A549 (cell line): ENCODE results near the gene SLC30A3. TPM values are rescaled to one million over a fixed set of nuclear protein-coding genes. Genes with fewer than 3 reads are reported as not detected.
A peak's percentile ranks its signal among the peaks of the same experiment; 100 is the strongest.

ENCODE experiments used
- ATAC-seq, 2 experiments: fragments of 200-7000 bp in 1 of 2; fragments of >200 bp in 1 of 2; cut with Nextera tagmentation in 1 of 2; cut with Tn5 transposase in 1 of 2; 3 replicates each; pipeline versions ENCODE4 v1.8.0 to v1.9.1; 2018 to 2020; ENCODE audit warnings: mild to moderate bottlenecking in 1 of 2, moderate library complexity in 1 of 2
- CTCF ChIA-PET: fragments of 300-600 bp; sonication (Branson Sonifier 250); formaldehyde crosslinking; extraction: SDS; loops from one replicate; lab custom pipeline; 2021; ENCODE audit warnings: antibody characterized with exemption, inconsistent platforms; lab: Yijun Ruan, JAX
- POLR2A ChIA-PET: fragments of 350-600 bp; formaldehyde crosslinking; extraction: SDS; loops from one replicate; lab custom pipeline; 2021; ENCODE audit warnings: antibody characterized with exemption, inconsistent platforms; lab: Yijun Ruan, JAX
- DNase-seq, 2 experiments: peaks; one replicate each; pipeline versions ENCODE4 v3.0.0 to v3.0.0-alpha.2; 2011 to 2016; ENCODE audit warnings: low read depth in 1 of 2, low spot score in 1 of 2
- FAIRE-seq: peaks from 2 replicates; lab custom pipeline; 2011; peaks lifted over from hg19 to GRCh38; lab: Jason Lieb, UNC
- H3K27ac ChIP-seq, 2 experiments: fragments of >200 bp; sonication (Bioruptor Twin); formaldehyde crosslinking; 3 replicates each; pipeline ENCODE4 v1.5.1; 2016 to 2017
- H3K4me1 ChIP-seq: fragments of >200 bp; sonication (Bioruptor Twin); formaldehyde crosslinking; 3 replicates; pipeline ENCODE4 v1.6.1; 2016
- H3K4me2 ChIP-seq: fragments of >200 bp; sonication (Bioruptor Twin); formaldehyde crosslinking; 3 replicates; pipeline ENCODE4 v1.6.1; 2016
- H3K4me3 ChIP-seq: fragments of >200 bp; sonication (Bioruptor Twin); formaldehyde crosslinking; 3 replicates; pipeline ENCODE4 v1.5.1; 2016
- H3K9me3 ChIP-seq: fragments of >200 bp; sonication (Bioruptor Twin); formaldehyde crosslinking; 3 replicates; pipeline ENCODE4 v1.6.1; 2016
- BHLHE40 ChIP-seq: IDR thresholded peaks from 2 replicates; pipeline ENCODE4 v1.6.1; 2012; ENCODE audit warnings: low read depth, low read length, inconsistent platforms
- CHD4 ChIP-seq: fragments of 200-600 bp; sonication (generic); IDR thresholded peaks from 2 replicates; pipeline ENCODE4 v1.6.1; 2016; ENCODE audit warnings: antibody characterized with exemption, mild to moderate bottlenecking, borderline replicate concordance
- ESRRA ChIP-seq: fragments of 150-350 bp; IDR thresholded peaks from 2 replicates; pipeline ENCODE4 v1.6.1; 2014; ENCODE audit warnings: mild to moderate bottlenecking, low read length, borderline replicate concordance
- FOSB ChIP-seq: fragments of 250-450 bp; sonication (Bioruptor Pico); IDR thresholded peaks from 2 replicates; pipeline ENCODE4 v1.5.0; 2020; ENCODE audit warnings: mild to moderate bottlenecking, moderate library complexity
- JUNB ChIP-seq: fragments of >200 bp; sonication (Bioruptor Twin); formaldehyde crosslinking; IDR thresholded peaks from 2 replicates; pipeline ENCODE4 v1.6.1; 2016
- KDM1A ChIP-seq: fragments of 200-600 bp; sonication (generic); IDR thresholded peaks from 2 replicates; pipeline ENCODE4 v1.6.1; 2016; ENCODE audit warnings: low read depth, mild to moderate bottlenecking
- MAX ChIP-seq: IDR thresholded peaks from 2 replicates; pipeline ENCODE4 v1.6.1; 2012
- MAZ ChIP-seq: fragments of 150-350 bp; IDR thresholded peaks from 2 replicates; pipeline ENCODE4 v1.6.1; 2014; ENCODE audit warnings: antibody characterized with exemption, low read depth, low read length, borderline replicate concordance
- MYC ChIP-seq: IDR thresholded peaks from 2 replicates; pipeline ENCODE4 v1.6.1; 2012; ENCODE audit warnings: mild to moderate bottlenecking, inconsistent platforms, low read length, improper control_type of control experiment, borderline replicate concordance
- NPAS2 ChIP-seq: fragments of 250-450 bp; sonication (Bioruptor Pico); IDR thresholded peaks from 2 replicates; pipeline ENCODE4 v1.8.0; 2022; ENCODE audit warnings: mild to moderate bottlenecking, moderate library complexity, borderline replicate concordance
- NR3C1 ChIP-seq: fragments of >200 bp; sonication (Bioruptor Twin); formaldehyde crosslinking; IDR thresholded peaks from 3 replicates; pipeline ENCODE4 v1.6.1; 2017
- RFX5 ChIP-seq: fragments of 450-650 bp; IDR thresholded peaks from 2 replicates; pipeline ENCODE4 v1.7.1; 2014; ENCODE audit warnings: antibody characterized with exemption, mild to moderate bottlenecking, moderate library complexity
- TFCP2L1 ChIP-seq: fragments of 250-450 bp; sonication (Bioruptor Pico); IDR thresholded peaks from 2 replicates; pipeline ENCODE4 v1.5.0; 2021; ENCODE audit warnings: mild to moderate bottlenecking
- ZC3H11A ChIP-seq: fragments of 450-650 bp; IDR thresholded peaks from 2 replicates; pipeline ENCODE4 v1.6.1; 2014; ENCODE audit warnings: antibody characterized with exemption, mild to moderate bottlenecking
- ZFP36 ChIP-seq: fragments of 450-650 bp; IDR thresholded peaks from 2 replicates; pipeline ENCODE4 v1.6.1; 2014; ENCODE audit warnings: borderline replicate concordance; ENCODE audit not compliant: partially characterized antibody
- ZNF302 ChIP-seq: fragments of 250-450 bp; sonication (Bioruptor Pico); IDR thresholded peaks from 2 replicates; pipeline ENCODE4 v1.9.0; 2021; ENCODE audit warnings: inconsistent platforms, mild to moderate bottlenecking, moderate library complexity
- ZSCAN20 ChIP-seq: fragments of 250-450 bp; sonication (Bioruptor Pico); IDR thresholded peaks from 2 replicates; pipeline ENCODE4 v1.8.0; 2022; ENCODE audit warnings: mild to moderate bottlenecking, moderate library complexity
- WGBS: methylation state at CpG from one replicate; pipeline ENCODE4 v1.1.6; 2017; ENCODE audit errors: missing lambda C conversion rate; 5-methylcytosine and 5-hydroxymethylcytosine counted together
- polyA plus RNA-seq, 4 experiments: library from polyadenylated mRNA; depleted of rRNA in 3 of 4; stranded (reverse); fragments of >200 nt; fragmentation: RNase III in 1 of 4; extraction: RNeasy Plus Mini Kit Qiagen cat#74134 plus additional on column Dnase treatment in 1 of 4; gene quantifications; 2 replicates in 3 of 4; 3 replicates in 1 of 4; pipeline ENCODE4 v1.2.3, GENCODE V29; 2011 to 2017
- TF ChIP-seq, protein P1 (sequence below): fragments of >200 bp; sonication (Bioruptor Twin); formaldehyde crosslinking; IDR thresholded peaks from 3 replicates; pipeline ENCODE4 v1.6.1; 2016
- TF ChIP-seq, protein P2 (sequence below): fragments of 250-450 bp; sonication (Bioruptor Pico); IDR thresholded peaks from 2 replicates; pipeline ENCODE4 v1.5.0; 2021; ENCODE audit warnings: mild to moderate bottlenecking, moderate library complexity, borderline replicate concordance
- TF ChIP-seq, protein P3 (sequence below): fragments of 450-650 bp; IDR thresholded peaks from 2 replicates; pipeline ENCODE4 v1.6.1; 2014; ENCODE audit warnings: antibody characterized with exemption
- TF ChIP-seq, protein P4 (sequence below): fragments of 250-450 bp; sonication (Bioruptor Pico); IDR thresholded peaks from 2 replicates; pipeline ENCODE4 v1.5.0; 2020; ENCODE audit warnings: low read depth, mild to moderate bottlenecking, moderate library complexity

The SLC30A3 gene
- polyA plus RNA-seq, 2 of the 4 experiments (the other 2 are of a cell fraction), result 0.90 to 1.9 TPM

GRCh38 chr2:27280826-27281225, 18.0 kb upstream of the SLC30A3 start:
- peak in 1 of 2 experiments; percentile 22; a peak in 3 of 6 replicates for ATAC-seq
- no peak for FAIRE-seq
- H3K4me1 ChIP-seq, result peaks cover 26% of the 10 kb centered on the region

DNA sequence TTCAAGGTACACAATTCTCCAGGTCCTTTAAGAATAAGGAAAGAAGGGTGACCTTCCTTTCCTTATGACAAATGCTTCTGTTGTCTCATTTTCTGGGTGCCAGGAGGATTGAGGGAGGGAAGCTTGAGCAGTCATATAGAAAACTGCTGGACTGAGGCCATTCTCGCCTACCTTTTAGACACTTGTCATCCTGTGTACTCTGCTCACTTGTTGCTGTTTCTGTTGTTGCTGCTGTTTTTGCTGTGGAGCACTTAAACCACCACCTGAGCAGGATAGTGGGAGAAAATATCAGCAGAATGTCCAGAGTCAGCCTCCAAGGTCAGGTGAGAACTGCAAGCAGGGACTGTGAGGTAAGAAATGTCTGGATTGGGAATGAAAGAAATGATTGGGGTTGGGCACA, 15.2 kb upstream of the SLC30A3 start:
- ChIA-PET CTCF (interaction anchor here (0.7 to 12.1 kb wide), 13 partner anchors 10 to 196 kb away, joined by 3 to 394 read pairs (median 17); partner anchors contain the start of genes EIF2B4, KHK and SLC30A3), POLR2A (interaction anchor here (0.6 kb wide), 1 partner anchor 67 kb away, joined by 3 read pairs; no protein-coding TSS in a partner anchor)
- H3K27ac ChIP-seq, result no peak overlapping the region
- no peak overlapping the region for H3K4me2 ChIP-seq
- ATAC-seq (no peak), FAIRE-seq (no peak), DNase-seq (no peak)
- TF ChIP-seq ESRRA, result no peak
- peaks cover 21% of the 10 kb centered on the region for H3K4me1 ChIP-seq
- H3K4me3 ChIP-seq, result no peak overlapping the region
- no peaks in the 10 kb centered on the region for H3K9me3 ChIP-seq
- 38% methylated on average over 1 of the region's 1 CpG for WGBS

More at GRCh38 chr2:27280826-27281225, 18.0 kb upstream of the SLC30A3 start:
- Histone ChIP-seq H3K4me3 (no peak overlapping the region), H3K4me2 (no peak overlapping the region), H3K27ac (peak overlapping the region in 1 of 2 experiments; percentile 1; a peak in 1 of 6 replicates), H3K9me3 (no peaks in the 10 kb centered on the region)
- POLR2A ChIA-PET, result interaction anchor here (2.0 kb wide), 1 partner anchor 69 kb away, joined by 6 read pairs; the partner anchor contains the start of genes ATRAID and SLC5A6
- TF ChIP-seq RFX5 (no peak), ZC3H11A (no peak), MYC (no peak), MAZ (no peak), MAX (no peak), NPAS2 (CRISPR knock-in tag) (no peak), ZNF302 (CRISPR knock-in tag) (no peak), CHD4 (no peak), ZFP36 (no peak), NR3C1 (no peak), BHLHE40 (no peak), ZSCAN20 (CRISPR knock-in tag) (no peak), KDM1A (no peak), JUNB (no peak), FOSB (CRISPR knock-in tag) (no peak), TFCP2L1 (CRISPR knock-in tag) (no peak)
- TF ChIP-seq, protein P1, sequence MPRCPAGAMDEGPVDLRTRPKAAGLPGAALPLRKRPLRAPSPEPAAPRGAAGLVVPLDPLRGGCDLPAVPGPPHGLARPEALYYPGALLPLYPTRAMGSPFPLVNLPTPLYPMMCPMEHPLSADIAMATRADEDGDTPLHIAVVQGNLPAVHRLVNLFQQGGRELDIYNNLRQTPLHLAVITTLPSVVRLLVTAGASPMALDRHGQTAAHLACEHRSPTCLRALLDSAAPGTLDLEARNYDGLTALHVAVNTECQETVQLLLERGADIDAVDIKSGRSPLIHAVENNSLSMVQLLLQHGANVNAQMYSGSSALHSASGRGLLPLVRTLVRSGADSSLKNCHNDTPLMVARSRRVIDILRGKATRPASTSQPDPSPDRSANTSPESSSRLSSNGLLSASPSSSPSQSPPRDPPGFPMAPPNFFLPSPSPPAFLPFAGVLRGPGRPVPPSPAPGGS, result no peak
- TF ChIP-seq, protein P2, sequence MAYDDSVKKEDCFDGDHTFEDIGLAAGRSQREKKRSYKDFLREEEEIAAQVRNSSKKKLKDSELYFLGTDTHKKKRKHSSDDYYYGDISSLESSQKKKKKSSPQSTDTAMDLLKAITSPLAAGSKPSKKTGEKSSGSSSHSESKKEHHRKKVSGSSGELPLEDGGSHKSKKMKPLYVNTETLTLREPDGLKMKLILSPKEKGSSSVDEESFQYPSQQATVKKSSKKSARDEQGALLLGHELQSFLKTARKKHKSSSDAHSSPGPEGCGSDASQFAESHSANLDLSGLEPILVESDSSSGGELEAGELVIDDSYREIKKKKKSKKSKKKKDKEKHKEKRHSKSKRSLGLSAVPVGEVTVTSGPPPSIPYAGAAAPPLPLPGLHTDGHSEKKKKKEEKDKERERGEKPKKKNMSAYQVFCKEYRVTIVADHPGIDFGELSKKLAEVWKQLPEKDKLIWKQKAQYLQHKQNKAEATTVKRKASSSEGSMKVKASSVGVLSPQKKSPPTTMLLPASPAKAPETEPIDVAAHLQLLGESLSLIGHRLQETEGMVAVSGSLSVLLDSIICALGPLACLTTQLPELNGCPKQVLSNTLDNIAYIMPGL (CRISPR knock-in tag), result no peak
- TF ChIP-seq, protein P3, sequence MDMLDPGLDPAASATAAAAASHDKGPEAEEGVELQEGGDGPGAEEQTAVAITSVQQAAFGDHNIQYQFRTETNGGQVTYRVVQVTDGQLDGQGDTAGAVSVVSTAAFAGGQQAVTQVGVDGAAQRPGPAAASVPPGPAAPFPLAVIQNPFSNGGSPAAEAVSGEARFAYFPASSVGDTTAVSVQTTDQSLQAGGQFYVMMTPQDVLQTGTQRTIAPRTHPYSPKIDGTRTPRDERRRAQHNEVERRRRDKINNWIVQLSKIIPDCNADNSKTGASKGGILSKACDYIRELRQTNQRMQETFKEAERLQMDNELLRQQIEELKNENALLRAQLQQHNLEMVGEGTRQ, result no peak
- TF ChIP-seq, protein P4, sequence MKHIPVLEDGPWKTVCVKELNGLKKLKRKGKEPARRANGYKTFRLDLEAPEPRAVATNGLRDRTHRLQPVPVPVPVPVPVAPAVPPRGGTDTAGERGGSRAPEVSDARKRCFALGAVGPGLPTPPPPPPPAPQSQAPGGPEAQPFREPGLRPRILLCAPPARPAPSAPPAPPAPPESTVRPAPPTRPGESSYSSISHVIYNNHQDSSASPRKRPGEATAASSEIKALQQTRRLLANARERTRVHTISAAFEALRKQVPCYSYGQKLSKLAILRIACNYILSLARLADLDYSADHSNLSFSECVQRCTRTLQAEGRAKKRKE (CRISPR knock-in tag), result no peak
- CTCF ChIA-PET, result interaction anchor here (0.6 to 12.1 kb wide), 33 partner anchors 13 to 434 kb away, joined by 3 to 394 read pairs (median 9); partner anchors contain the start of genes ABHD1, AGBL5, KHK and SLC30A3
- DNase-seq, result no peak
- 52% methylated on average over 3 of the region's 3 CpGs for WGBS
